Cardiac fibroblast (primary cell): Measurements from ENCODE around the gene GDF10.

Experiments used
- DNase-seq, 2 donors: peaks; one replicate each; pipeline versions ENCODE4 v3.0.0 to v3.0.0-alpha.2; 2010; ENCODE audit warnings: low read depth in 2 of 2
- H3K4me3 ChIP-seq, 2 donors: replicated peaks in 1 of 2; 1 replicate in 1 of 2; 2 replicates in 1 of 2; pipeline ENCODE4 v1.5.1; 2011; ENCODE audit warnings: low read depth in 2 of 2, low read length in 2 of 2, mild to moderate bottlenecking in 2 of 2, moderate library complexity in 1 of 2
- CTCF ChIP-seq: IDR thresholded peaks from one replicate; pipeline ENCODE4 v1.5.1; 2011; ENCODE audit warnings: low read depth, mild to moderate bottlenecking, low read length, inconsistent platforms

Gene GDF10

DNA sequence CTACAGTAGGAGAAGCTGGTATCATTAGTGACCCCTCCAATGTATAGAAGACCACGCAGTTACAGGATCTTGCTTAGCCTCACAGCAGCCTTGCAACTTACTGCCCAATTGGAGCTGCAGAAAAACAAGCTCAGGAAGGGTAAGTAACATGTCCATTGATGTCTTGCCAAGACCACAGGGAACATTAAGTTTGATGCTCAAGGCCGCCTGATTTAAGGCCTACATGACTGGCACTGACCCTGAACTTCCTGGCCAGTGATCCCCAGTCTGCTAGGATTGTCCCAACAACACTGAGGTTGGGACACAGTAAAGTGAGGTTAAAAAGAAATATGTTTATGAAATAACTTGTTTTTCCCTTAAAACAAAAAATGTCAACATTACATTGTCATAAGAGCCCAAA, 15.4 kb downstream of the GDF10 start:
- no peak overlapping the region for H3K4me3 ChIP-seq
- no peak for TF ChIP-seq CTCF
- DNase-seq: no peak

DNA sequence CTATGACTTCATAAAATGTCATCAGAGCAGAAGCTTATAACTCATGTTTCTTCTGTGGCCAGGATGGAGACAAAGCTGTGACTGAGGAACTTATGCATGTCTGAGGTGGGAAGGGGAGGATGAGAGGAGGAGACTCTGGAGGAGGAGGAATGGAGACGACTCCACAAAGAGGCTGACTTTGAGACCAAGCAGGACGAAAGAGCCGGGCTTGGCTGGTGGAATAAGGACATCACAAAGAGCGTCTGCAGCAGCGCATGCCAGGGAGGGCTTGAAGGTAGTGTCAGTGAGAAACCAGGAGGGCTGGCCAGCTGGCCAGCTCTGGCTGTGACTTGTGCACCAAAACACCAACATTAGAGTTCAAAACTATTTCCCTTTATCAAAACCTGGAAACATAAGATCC, 16.1 kb downstream of the GDF10 start:
- TF ChIP-seq CTCF: no peak
- no peak for DNase-seq
- no peak overlapping the region for H3K4me3 ChIP-seq

GRCh38 chr10:47317251-47317650, 17.3 kb downstream of the GDF10 start:
- DNase-seq: no peak
- no peak for TF ChIP-seq CTCF
- H3K4me3 ChIP-seq: no peak overlapping the region

GRCh38 chr10:47318706-47319105, 18.7 kb downstream of the GDF10 start:
- no peak overlapping the region for H3K4me3 ChIP-seq
- no peak for DNase-seq
- TF ChIP-seq CTCF: no peak

DNA sequence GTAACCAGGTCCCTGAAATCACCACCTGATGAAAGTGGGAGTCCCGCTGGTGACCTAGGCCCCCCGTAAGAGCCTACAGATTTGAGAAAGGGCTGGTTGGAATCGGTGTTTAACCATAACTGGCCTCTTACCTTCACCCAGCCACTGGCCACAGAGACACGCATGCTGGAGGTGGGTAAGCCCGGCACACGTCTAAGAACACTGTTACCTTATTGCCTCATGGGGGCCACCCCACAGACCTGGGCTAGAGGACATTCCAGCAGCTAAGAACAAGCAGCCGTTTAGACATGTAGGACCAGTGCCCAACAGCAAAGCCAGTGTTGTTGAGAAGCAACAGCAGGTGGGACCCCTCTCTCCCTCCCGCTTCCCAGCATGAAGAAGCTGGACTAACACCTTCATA, 19.8 kb downstream of the GDF10 start:
- DNase-seq: no peak
- TF ChIP-seq CTCF: no peak
- no peak overlapping the region for H3K4me3 ChIP-seq

DNA sequence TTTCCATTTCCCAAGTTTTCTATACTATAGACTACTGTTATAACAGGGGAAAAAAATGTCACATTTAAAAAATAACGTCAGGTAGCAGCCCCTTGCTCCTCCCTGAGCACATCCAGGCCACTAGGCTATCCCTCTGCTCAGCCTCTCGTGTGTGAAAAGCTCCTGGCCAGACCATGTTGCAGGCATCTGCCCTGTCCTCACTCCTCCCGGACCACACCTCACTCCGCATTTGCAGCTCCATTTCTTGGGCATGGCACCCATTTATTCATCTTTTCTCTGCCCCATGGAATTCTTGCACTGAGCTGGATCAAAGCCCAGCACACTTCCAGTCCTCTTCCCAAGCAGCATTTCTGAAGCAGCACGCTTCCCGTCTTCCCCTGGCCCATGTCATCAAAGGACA, 20.8 kb downstream of the GDF10 start:
- no peak overlapping the region for H3K4me3 ChIP-seq
- no peak for DNase-seq
- TF ChIP-seq CTCF: no peak

- no peak overlapping the region for H3K4me3 ChIP-seq
- DNase-seq: no peak
- TF ChIP-seq CTCF: no peak
Measured at GRCh38 chr10:47321521-47322195, 21.7 kb downstream of the GDF10 start.
